Adrenal gland (tissue), 5 donors: ENCODE results near the gene UEVLD.

ENCODE experiments used
- CTCF ChIP-seq, 6 experiments: fragments of 450-650 bp in 4 of 6; fragments of 200-600 bp in 2 of 6; sonication (generic) in 1 of 6; IDR thresholded peaks; 1 replicate in 5 of 6; 2 replicates in 1 of 6; pipeline versions ENCODE4 v1.5.1 to v1.8.0; 2016 to 2021; ENCODE audit warnings: antibody characterized with exemption in 6 of 6, mild to moderate bottlenecking in 2 of 6, moderate library complexity in 1 of 6
- POLR2A ChIP-seq, 2 donors: fragments of 450-650 bp; IDR thresholded peaks; one replicate each; pipeline ENCODE4 v1.6.1; 2017; ENCODE audit warnings: antibody characterized with exemption in 2 of 2, mild to moderate bottlenecking in 2 of 2, moderate library complexity in 1 of 2
- donor health status: DM: no; HTN: no; CAD: no.

- TF ChIP-seq CTCF (IDR thresholded peaks at IDR 0.05) (no peak), POLR2A (IDR thresholded peaks at IDR 0.05) (no peak)
These were observed 45.0 kb upstream of the UEVLD start for GRCh38 chr11:18633256-18634139.
